ENCODE data around the gene ZNF488.

Gene ZNF488

GRCh38 chr10:47325303-47326291, 58.5 kb downstream of the ZNF488 start:
- no peak for DNase-seq

- no peak for DNase-seq
Measured at GRCh38 chr10:47323636-47324296, 60.3 kb downstream of the ZNF488 start.

- no peak for DNase-seq
Measured at GRCh38 chr10:47323087-47323486, 61.0 kb downstream of the ZNF488 start.

DNA sequence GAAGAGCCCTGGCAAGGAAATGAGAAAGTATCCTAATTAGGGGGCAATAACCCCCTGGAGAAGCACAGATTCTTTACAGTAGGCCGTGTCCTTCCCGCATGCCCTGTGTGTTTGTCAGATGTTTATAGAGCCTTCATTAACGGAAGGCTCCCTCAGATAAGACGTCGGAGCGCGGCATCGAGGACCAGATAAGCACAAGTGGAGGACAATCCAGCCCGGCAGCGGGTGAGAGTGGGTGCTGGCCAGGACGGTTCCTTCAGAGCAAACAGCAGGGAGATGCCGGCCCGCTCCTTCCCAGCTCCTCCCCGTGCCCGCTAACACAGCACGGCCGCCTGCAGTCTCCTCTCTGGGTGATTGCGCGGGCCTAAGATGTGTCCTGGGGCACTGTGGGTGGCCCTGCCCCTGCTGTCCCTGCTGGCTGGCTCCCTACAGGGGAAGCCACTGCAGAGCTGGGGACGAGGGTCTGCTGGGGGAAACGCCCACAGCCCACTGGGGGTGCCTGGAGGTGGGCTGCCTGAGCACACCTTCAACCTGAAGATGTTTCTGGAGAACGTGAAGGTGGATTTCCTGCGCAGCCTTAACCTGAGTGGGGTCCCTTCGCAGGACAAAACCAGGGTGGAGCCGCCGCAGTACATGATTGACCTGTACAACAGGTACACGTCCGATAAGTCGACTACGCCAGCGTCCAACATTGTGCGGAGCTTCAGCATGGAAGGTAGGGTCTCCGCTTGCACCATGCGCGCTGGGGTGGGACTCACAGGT, 61.6 kb downstream of the ZNF488 start, which contains the start of gene GDF2:
Gene GDF2 (plus strand): TSS at position 155 of the 762 bp plus-strand sequence. CDS start 215 bp downstream, at position 370.
- no peak for DNase-seq

DNA sequence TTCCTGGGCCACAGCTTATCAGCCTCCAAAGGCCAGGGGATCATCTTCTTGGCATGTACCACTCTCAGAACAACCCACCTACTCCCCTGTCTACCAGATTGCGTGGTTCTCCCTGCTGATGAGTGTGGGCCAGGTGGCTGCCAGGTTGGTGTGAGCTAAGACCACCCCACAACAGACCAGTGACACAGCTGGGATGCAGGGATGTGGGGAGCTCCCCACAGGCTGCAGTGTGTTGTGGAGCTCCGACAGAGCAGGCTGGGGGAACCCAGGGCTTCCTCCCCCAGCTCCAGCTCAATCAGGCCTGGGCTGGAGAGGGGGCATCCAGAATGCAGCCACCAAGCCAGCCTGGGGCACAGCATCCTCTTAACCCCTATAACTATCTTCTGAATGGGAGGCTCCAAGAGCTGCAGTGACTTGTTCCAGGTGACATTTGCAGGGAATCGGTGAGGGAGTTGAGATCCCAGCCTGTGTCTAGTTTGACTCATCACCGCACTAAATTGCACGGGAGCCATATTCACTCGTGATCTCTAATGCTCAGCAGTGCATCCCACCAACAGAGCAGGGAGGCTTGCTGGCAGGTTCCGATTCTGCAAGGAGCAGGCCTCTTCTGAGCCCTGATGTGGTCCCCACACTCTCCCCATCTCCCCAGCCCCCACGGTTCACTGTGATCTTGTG, 62.4 kb downstream of the ZNF488 start:
- DNase-seq = no peak

- no peak for DNase-seq
Measured at GRCh38 chr10:47320812-47321211, 63.3 kb downstream of the ZNF488 start.

- DNase-seq = no peak
Measured at GRCh38 chr10:47319784-47320183, 64.3 kb downstream of the ZNF488 start.

DNA sequence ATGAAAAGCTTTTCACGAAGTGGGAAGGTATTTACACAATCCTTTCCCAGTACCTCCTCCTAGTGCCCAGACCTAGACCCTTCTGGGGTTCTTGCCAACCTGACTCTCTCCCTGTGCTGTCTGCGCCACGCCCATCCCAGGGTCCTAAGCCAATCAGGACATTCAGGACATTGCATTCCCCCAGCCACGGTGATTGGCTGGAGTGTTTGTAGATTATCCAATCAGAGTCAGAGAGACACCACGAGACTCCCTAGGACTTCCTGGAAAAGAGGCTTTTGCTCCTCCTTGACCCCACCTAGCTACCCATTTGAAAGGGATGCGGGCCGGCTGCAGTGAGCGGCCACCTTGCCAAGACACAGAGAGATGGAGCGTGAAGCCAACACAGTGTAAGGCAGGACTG, 65.4 kb downstream of the ZNF488 start:
- no peak for DNase-seq

GRCh38 chr10:47317251-47317650, 66.8 kb downstream of the ZNF488 start:
- DNase-seq = no peak

GRCh38 chr10:47316131-47316530, 68.0 kb downstream of the ZNF488 start:
- no peak for DNase-seq
